ENCODE measurements around the gene VPS13D.

DNA sequence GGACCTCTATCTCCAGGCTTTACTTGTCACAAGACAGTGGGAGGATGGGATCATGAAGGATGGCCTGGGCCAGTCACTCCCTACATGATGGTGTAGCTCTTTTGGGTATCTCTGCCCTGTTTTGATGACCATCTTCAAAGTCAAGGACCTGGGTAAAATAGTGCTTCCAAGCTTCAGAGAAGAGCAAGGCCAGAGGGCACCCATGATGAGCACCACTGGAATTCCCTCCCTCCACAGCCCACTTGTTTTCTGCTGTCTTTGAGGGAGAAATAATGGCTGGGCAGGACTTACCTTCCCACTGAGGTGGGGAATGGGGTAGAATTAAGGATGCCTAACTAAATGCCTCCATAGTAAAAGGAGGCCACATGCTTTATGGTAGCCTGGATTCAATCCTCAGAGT is 222.4 kb downstream of the VPS13D start:
- TF ChIP-seq YY1 (IDR thresholded peaks at IDR 0.05; ENCODE audit: low read depth) (no peak), EP300 (IDR thresholded peaks at IDR 0.05; ENCODE audit: borderline replicate concordance) (no peak), CEBPB (IDR thresholded peaks at IDR 0.05) (no peak), RAD21 (IDR thresholded peaks at IDR 0.05; ENCODE audit: low read depth) (no peak)
- TF ChIP-seq, protein P1, sequence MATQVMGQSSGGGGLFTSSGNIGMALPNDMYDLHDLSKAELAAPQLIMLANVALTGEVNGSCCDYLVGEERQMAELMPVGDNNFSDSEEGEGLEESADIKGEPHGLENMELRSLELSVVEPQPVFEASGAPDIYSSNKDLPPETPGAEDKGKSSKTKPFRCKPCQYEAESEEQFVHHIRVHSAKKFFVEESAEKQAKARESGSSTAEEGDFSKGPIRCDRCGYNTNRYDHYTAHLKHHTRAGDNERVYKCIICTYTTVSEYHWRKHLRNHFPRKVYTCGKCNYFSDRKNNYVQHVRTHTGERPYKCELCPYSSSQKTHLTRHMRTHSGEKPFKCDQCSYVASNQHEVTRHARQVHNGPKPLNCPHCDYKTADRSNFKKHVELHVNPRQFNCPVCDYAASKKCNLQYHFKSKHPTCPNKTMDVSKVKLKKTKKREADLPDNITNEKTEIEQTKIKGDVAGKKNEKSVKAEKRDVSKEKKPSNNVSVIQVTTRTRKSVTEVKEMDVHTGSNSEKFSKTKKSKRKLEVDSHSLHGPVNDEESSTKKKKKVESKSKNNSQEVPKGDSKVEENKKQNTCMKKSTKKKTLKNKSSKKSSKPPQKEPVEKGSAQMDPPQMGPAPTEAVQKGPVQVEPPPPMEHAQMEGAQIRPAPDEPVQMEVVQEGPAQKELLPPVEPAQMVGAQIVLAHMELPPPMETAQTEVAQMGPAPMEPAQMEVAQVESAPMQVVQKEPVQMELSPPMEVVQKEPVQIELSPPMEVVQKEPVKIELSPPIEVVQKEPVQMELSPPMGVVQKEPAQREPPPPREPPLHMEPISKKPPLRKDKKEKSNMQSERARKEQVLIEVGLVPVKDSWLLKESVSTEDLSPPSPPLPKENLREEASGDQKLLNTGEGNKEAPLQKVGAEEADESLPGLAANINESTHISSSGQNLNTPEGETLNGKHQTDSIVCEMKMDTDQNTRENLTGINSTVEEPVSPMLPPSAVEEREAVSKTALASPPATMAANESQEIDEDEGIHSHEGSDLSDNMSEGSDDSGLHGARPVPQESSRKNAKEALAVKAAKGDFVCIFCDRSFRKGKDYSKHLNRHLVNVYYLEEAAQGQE (IDR thresholded peaks at IDR 0.05; ENCODE audit: low read depth), result no peak
